Activated naive CD8-positive, alpha-beta T cell treated with anti-CD3 and anti-CD28 coated beads, Interleukin-2, amount 50 U/mL, for 24 hours (primary cell): ENCODE data around the gene ACOD1.
"Not testable (repeated sequence)": the region's sequence is repeated elsewhere in the genome, so short reads cannot be mapped to it uniquely, and the experiment has no call there.

Experiments
- ATAC-seq: fragments of 150-1000 bp; cut with Tn5 transposase; one replicate; pipeline ENCODE4 v1.10.0; 2021
- DNase-seq: peaks from one replicate; pipeline ENCODE4 v3.0.0; 2021
- H3K27ac Mint-ChIP-seq: one replicate; pipeline ENCODE4 v1.8.0; 2021; ENCODE audit warnings: mild to moderate bottlenecking, mixed read lengths
- H3K27me3 Mint-ChIP-seq: one replicate; pipeline ENCODE4 v1.8.0; 2021; ENCODE audit warnings: mixed read lengths
- H3K36me3 Mint-ChIP-seq: one replicate; pipeline ENCODE4 v1.8.0; 2021; ENCODE audit warnings: low read depth, mixed read lengths
- H3K4me1 Mint-ChIP-seq: one replicate; pipeline ENCODE4 v1.8.0; 2021; ENCODE audit warnings: mixed read lengths
- H3K4me3 Mint-ChIP-seq: one replicate; pipeline ENCODE4 v1.8.0; 2021; ENCODE audit warnings: mild to moderate bottlenecking, moderate library complexity, mixed read lengths
- H3K9me3 Mint-ChIP-seq: one replicate; pipeline ENCODE4 v1.8.0; 2021; ENCODE audit warnings: mixed read lengths

The ACOD1 gene

DNA sequence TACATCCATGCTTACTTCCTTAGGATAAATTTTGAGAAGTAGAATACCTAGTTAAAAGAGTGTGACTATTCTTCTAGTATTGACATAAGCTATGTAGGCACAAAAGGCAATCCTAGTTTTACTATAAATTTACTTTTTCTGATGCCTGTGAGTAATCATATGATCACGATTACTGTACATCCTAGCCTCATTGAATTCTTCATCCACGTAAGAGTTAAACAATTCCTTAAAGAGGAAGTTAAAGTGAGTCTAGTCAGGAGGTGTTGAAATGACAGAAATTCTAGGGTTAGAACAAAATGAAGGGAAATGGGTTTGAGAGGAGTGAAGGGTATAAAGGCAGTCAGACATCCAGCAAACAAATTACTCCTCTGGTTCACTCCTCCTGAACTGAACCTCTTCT is at the start of gene ACOD1:
ACOD1 (plus strand) TSS at position 363 of the 400 bp plus-strand sequence. CDS start 48 bp downstream, outside the sequence.
- peaks cover 12% of the 10 kb centered on the region for H3K27me3 Mint-ChIP-seq
- H3K9me3 Mint-ChIP-seq: peaks cover 4% of the 10 kb centered on the region
- no peaks in the 10 kb centered on the region for H3K36me3 Mint-ChIP-seq
- DNase-seq: no peak
- ATAC-seq: no peak
- no peak within 1 kb of the TSS for H3K4me3 Mint-ChIP-seq
- no peaks in the 10 kb centered on the region for H3K4me1 Mint-ChIP-seq
- no peak within 1 kb of the TSS for H3K27ac Mint-ChIP-seq

DNA sequence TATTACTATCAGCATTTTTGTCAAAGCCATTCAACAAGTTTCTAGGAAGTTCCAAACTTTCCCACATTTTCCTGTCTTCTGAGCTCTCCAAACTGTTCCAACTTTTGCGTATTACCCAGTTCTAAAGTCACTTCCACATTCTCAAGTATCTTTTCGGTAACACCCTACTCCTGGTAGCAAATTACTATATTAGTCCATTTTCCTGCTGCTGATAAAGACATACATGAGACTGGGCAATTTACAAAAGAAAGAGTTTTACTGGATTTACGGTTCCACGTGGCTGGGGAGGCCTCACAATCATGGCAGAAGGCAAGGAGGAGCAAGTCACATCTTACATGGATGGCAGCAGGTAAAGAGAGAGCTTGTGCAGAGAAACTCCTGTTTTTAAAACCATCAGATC is 49.2 kb upstream of the ACOD1 start:
- not testable (repeated sequence) for H3K4me3 Mint-ChIP-seq, H3K36me3 Mint-ChIP-seq, DNase-seq, H3K4me1 Mint-ChIP-seq, ATAC-seq, H3K27me3 Mint-ChIP-seq, H3K27ac Mint-ChIP-seq, H3K9me3 Mint-ChIP-seq

DNA sequence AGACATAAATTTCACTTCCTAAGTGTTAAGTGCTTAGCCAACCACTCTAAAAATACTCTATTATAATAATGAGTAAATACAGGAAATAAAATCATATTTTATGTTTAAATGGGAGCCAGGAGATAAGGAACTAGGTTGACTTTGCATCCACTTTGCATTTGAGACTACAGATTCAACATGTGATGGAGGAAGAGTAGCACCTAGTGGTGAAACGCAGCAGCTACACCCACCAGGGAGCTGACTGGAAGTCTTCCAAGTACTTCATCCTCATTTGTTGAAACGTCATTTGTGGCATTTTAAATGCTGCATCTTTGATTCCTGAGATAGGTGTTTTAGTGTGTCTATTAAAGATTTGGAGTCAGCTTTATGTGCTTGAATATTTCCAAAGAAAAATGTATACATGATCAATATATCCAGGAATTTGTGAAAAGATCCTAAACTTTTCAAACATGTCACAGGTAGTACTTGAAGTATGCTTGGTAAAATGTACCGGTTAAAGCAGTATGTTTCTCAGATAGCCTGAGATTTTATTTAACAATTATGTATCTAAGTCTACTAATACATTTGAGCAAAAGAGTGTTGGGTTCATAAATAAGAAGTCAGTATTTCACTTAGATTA is 44.7 kb upstream of the ACOD1 start:
- ATAC-seq (peak; percentile 89), DNase-seq (peak; percentile 60)
- no peaks in the 10 kb centered on the region for H3K27me3 Mint-ChIP-seq
- no peak overlapping the region for H3K27ac Mint-ChIP-seq
- peaks cover 4% of the 10 kb centered on the region for H3K36me3 Mint-ChIP-seq
- no peak overlapping the region for H3K4me3 Mint-ChIP-seq
- H3K9me3 Mint-ChIP-seq: peaks cover 7% of the 10 kb centered on the region
- no peaks in the 10 kb centered on the region for H3K4me1 Mint-ChIP-seq

DNA sequence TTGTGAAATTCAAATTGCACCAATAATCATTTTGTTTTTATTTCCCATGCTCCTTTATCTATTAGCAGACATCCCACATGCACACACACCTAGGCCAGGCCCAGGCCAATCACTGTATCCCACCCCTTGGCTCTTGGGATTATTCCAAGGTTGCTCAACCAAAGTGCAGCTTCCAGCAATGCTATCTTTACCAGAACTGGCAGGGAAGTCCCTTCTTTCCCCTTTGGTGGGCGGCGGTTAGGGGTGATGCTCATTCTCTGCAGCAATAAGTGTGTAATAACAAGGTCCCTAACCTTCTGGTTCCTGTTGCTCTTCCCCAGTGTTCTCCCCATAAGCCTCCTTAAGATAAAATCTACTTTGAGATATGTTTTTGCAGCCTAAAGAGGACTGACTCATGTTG is 43.8 kb upstream of the ACOD1 start:
- H3K27ac Mint-ChIP-seq: no peak overlapping the region
- DNase-seq (no peak), ATAC-seq (no peak)
- no peaks in the 10 kb centered on the region for H3K4me1 Mint-ChIP-seq
- no peaks in the 10 kb centered on the region for H3K9me3 Mint-ChIP-seq
- H3K4me3 Mint-ChIP-seq: no peak overlapping the region
- H3K36me3 Mint-ChIP-seq: no peaks in the 10 kb centered on the region
- no peaks in the 10 kb centered on the region for H3K27me3 Mint-ChIP-seq

DNA sequence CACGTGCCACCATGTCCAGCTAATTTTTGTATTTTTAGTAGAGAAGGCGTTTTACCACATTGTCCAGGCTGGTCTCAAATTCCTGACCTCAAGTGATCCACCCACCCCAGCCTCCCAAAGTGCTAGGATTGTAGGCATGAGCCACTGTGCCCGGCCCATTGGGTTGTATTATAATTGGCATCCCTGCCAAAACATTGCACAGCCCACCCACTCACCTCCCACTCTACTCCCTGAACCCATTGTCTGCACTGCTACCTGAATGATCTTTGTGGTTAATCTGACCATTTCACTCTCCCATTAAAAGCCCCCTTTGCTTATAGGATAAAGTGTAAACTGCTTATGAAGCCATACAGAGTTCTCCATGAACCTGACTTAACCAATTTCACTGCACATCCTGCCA is 35.8 kb upstream of the ACOD1 start:
- H3K27me3 Mint-ChIP-seq: peaks cover 2% of the 10 kb centered on the region
- H3K4me3 Mint-ChIP-seq: no peak overlapping the region
- no peaks in the 10 kb centered on the region for H3K9me3 Mint-ChIP-seq
- DNase-seq (no peak), ATAC-seq (no peak)
- no peaks in the 10 kb centered on the region for H3K4me1 Mint-ChIP-seq
- H3K36me3 Mint-ChIP-seq: no peaks in the 10 kb centered on the region
- no peak overlapping the region for H3K27ac Mint-ChIP-seq

DNA sequence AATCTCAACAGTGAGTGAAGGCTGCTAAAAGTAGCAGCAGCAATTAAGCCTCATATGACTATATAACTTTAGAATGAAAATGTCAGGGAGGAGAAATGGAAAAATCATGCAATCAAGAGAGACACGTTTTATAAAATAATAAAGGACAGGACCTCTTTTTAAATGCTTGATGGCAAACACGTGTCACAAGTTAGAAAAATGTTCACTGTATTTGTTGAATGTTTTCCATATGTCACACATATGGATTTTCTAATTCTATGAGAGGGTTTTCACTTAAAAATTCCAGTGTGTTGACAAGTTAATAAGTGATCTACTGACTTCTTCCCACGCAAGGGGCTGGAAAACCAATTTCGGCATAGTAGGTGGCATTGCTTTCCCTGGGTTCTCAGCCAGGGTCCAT is 34.4 kb upstream of the ACOD1 start:
- H3K27ac Mint-ChIP-seq: no peak overlapping the region
- no peaks in the 10 kb centered on the region for H3K9me3 Mint-ChIP-seq
- DNase-seq (no peak), ATAC-seq (no peak)
- no peaks in the 10 kb centered on the region for H3K4me1 Mint-ChIP-seq
- no peaks in the 10 kb centered on the region for H3K36me3 Mint-ChIP-seq
- H3K27me3 Mint-ChIP-seq: peaks cover 2% of the 10 kb centered on the region
- no peak overlapping the region for H3K4me3 Mint-ChIP-seq

DNA sequence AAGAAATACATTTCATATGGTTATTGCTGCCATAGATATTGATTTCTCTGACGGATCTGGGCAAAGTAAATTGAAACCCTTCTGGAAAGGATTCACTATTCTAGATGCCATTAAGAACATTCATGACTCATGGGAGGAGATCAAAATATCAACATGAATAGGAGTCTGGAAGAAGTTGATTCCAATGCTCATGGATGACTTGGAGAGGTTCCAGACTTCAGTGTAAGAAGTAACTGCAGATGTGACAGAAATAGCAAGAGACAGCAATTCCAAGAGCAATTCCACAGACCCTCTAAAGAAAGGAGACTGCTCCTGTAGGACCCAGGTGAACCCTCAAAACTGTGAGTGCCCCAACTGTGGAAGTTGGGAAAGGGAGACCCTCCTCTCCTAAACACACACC is 31.2 kb upstream of the ACOD1 start:
- Mint-ChIP-seq H3K27ac (no peak overlapping the region), H3K36me3 (no peaks in the 10 kb centered on the region), H3K27me3 (peaks cover 7% of the 10 kb centered on the region), H3K4me3 (no peak overlapping the region), H3K4me1 (no peaks in the 10 kb centered on the region), H3K9me3 (no peaks in the 10 kb centered on the region)
- DNase-seq (no peak), ATAC-seq (no peak)

DNA sequence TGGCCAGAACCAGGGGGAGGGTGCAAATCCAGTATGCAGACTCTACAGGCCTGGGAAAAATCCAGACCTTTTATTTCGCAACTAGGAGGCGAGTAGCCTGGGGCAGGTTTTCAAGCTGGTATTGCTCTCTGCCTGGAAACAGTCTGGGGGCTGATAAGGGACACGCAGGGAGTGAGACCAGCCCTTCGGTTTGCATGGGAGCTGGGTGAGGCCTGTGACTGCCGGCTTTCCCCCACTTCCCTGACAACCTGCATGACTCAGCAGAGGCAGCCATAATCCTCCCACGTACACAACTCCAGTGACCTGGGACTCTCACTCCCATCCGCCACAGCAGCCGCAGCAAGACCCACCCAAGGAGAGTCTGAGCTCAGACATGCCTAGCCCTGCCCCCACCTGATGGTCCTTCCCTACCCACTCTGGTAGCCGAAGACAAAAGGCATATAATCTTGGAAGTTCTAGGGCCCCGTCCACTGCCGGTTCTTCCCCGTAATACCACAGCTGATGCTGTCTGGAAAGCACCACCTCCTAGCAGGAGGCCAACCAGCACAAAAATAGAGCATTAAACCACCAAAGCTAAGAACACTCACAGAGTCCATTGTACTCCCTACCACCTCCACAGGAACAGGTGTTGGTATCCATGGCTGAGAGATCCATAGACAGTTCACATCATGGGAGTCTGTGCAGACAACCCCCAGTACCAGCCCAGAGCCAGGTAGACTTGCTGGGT is 30.4 kb upstream of the ACOD1 start:
- not testable (repeated sequence) for H3K27me3 Mint-ChIP-seq, H3K36me3 Mint-ChIP-seq

DNA sequence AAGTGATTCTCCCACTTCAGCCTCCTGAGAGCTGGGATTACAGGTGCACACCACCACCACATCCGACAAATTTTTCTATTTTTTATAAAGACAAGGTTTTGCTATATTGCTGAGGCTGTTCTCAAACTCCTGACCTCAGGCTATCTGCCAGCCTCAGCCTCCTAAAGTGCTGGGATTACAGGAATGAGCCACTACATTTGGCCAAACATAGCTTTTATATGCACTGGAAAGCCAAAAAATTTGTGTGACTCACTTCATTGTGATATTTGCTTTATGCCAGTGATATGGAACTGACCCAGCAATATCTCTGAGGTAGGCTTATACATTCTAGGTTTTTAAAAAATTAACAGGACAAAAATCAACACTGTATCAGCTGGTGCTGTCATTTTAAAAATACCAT is 26.8 kb upstream of the ACOD1 start:
- H3K27ac Mint-ChIP-seq: no peak overlapping the region
- H3K4me3 Mint-ChIP-seq: no peak overlapping the region
- no peaks in the 10 kb centered on the region for H3K36me3 Mint-ChIP-seq
- ATAC-seq: no peak
- peaks cover 5% of the 10 kb centered on the region for H3K27me3 Mint-ChIP-seq
- DNase-seq: no peak
- H3K9me3 Mint-ChIP-seq: no peaks in the 10 kb centered on the region
- H3K4me1 Mint-ChIP-seq: no peaks in the 10 kb centered on the region

More for the DNA sequence above, 30.4 kb upstream of the ACOD1 start:
- not testable (repeated sequence) for H3K4me3 Mint-ChIP-seq, H3K27ac Mint-ChIP-seq, H3K9me3 Mint-ChIP-seq, H3K4me1 Mint-ChIP-seq, ATAC-seq, DNase-seq

DNA sequence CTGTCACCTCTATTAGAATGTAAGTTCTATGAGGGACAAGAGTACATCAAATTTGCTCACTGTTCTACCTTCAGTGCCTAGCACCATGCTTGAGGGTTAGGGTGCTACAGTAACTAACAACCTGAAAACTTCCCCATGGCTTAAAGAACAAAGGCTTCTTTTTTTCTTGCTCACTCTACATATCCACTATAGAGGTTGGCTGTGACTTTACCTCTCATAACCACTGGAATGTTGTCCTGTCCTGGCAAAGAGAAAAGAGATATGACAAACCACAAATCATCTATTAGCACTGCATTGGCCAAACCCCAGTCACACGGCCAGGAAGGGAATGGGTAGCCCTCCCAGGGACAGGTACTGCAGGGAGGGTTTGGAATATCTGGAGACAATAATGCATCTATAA is 23.2 kb upstream of the ACOD1 start:
- Mint-ChIP-seq H3K9me3 (no peaks in the 10 kb centered on the region), H3K4me1 (peaks cover 3% of the 10 kb centered on the region), H3K36me3 (no peaks in the 10 kb centered on the region), H3K27ac (no peak overlapping the region), H3K27me3 (peaks cover 5% of the 10 kb centered on the region), H3K4me3 (no peak overlapping the region)
- no peak for DNase-seq
- no peak for ATAC-seq

DNA sequence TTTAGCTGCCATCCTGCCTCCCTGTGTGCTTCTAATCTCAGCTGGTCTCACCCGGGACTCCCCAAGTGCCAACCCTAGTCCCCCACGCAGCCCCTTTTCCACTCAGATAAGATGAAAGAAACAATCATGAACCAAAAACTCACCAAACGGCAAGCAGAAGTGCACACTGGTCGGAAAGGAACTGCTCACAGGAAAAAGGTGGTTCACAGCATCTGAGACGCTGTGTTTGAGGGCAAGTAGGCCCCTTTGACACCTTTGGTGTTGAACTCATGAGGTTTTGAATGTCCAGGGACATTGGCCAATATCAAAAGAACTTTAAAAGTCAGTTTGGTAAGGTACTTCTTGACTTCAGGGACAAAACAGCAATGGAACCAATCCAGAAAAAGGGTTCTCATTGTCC is 20.4 kb upstream of the ACOD1 start:
- Mint-ChIP-seq H3K4me1 (peaks cover 3% of the 10 kb centered on the region), H3K36me3 (no peaks in the 10 kb centered on the region), H3K4me3 (no peak overlapping the region), H3K9me3 (peaks cover 5% of the 10 kb centered on the region), H3K27me3 (no peaks in the 10 kb centered on the region), H3K27ac (no peak overlapping the region)
- ATAC-seq (no peak), DNase-seq (no peak)

DNA sequence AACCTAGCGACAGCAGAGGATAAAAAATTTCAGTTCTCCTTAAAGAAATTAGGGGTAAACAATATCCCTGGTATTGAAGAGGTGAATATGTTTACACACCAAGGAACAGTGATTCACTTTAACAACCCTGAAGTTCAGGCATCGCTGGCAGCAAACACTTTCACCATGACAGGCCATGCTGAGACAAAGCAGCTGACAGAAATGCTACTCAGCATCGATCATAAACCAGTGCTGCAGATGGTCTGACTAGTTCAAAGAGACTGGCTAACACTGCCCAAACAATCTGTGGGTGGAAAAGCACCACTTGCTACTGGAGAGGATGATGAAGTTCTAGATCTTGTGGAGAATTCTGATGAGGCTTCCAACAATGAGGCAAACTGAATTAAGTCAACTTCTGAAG is 19.9 kb upstream of the ACOD1 start:
- no peak for ATAC-seq
- Mint-ChIP-seq H3K36me3 (no peaks in the 10 kb centered on the region), H3K9me3 (peaks cover 5% of the 10 kb centered on the region), H3K4me1 (peaks cover 3% of the 10 kb centered on the region), H3K27ac (no peak overlapping the region), H3K27me3 (no peaks in the 10 kb centered on the region), H3K4me3 (no peak overlapping the region)
- no peak for DNase-seq

DNA sequence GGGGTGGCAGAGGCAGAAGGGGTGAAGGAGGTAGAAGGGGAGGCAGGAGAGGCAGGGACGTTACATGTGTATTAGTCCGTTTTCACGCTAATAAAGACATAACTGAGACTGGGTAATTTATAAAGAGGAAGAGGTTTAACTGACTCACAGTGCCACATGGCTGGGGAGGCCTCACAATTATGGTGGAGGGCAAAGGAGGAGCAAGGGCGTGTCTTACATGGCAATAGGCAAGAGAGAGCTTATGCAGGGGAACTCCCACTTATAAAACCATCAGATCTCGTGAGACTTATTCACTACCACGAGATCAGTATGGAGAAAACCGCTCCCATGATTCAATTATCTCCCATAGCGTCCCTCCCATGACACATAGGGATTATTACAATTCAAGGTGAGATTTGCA is 19.0 kb upstream of the ACOD1 start:
- Mint-ChIP-seq H3K27me3 (no peaks in the 10 kb centered on the region), H3K4me3 (no peak overlapping the region), H3K9me3 (peaks cover 5% of the 10 kb centered on the region), H3K36me3 (no peaks in the 10 kb centered on the region), H3K4me1 (peaks cover 3% of the 10 kb centered on the region), H3K27ac (no peak overlapping the region)
- no peak for ATAC-seq
- no peak for DNase-seq

DNA sequence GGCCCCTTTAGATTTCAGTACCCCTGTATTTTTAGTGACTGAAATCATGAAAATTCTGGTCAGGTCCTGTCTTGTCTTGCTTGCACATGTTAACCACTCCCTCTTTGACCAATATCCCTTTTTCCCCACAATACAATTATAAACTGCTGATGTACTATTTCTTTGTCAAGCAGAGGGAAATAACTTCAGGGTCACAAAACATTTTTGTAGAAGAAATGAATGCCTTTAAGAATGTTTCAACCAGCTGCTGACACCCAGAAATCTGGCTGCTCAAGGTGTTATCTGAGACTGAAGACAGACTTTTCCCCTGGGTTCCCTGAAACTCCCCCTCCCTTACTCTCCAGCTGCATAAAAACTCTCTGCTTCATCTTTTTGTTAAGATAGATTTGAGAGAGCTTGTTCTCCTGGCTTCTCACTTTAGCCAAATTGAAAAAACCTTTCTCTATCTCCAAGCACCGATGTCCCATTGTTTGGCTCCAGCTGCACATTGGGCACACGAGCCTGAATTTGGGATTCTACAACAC is 18.4 kb upstream of the ACOD1 start:
- H3K4me3 Mint-ChIP-seq: no peak overlapping the region
- H3K27me3 Mint-ChIP-seq: no peaks in the 10 kb centered on the region
- ATAC-seq (no peak), DNase-seq (no peak)
- no peak overlapping the region for H3K27ac Mint-ChIP-seq
- no peaks in the 10 kb centered on the region for H3K36me3 Mint-ChIP-seq
- H3K4me1 Mint-ChIP-seq: peaks cover 3% of the 10 kb centered on the region
- H3K9me3 Mint-ChIP-seq: peaks cover 5% of the 10 kb centered on the region

DNA sequence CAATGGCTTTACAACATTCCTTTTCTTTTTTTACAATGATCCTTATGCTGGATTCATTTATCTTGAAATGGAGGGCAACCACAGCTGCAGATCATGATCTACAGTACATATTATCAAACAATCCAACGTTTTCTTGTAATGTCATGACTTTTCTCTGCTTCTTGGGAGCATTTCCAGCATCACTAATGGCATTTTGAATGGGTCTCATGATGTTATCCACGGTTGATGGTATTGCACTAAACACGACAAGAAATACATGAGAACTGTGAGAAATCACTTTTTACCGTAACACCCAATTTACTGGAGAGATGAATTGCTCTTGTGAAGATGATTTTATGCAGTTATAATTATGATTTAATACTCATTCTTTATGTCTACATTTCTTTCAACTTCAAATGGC is 16.2 kb upstream of the ACOD1 start:
- Mint-ChIP-seq H3K4me3 (no peak overlapping the region), H3K36me3 (no peaks in the 10 kb centered on the region), H3K27me3 (no peaks in the 10 kb centered on the region), H3K27ac (no peak overlapping the region), H3K4me1 (peaks cover 3% of the 10 kb centered on the region), H3K9me3 (peaks cover 9% of the 10 kb centered on the region)
- DNase-seq: no peak
- no peak for ATAC-seq
